Thoracic aorta (tissue), 2 donors: ENCODE measurements around the gene MED20. TPM values are rescaled to one million over a fixed set of nuclear protein-coding genes. Genes with fewer than 3 reads are reported as not detected.

Experiments
- ATAC-seq: fragments of 150-250 bp; one replicate; pipeline ENCODE4 v1.8.0; 2017; ENCODE audit warnings: low read depth; ENCODE audit not compliant: insufficient number of reproducible peaks, low FRiP score
- DNase-seq: peaks from one replicate; pipeline ENCODE4 v3.0.0-alpha.2; 2020; ENCODE audit warnings: low spot score
- H3K27ac ChIP-seq, 2 donors: fragments of 200-600 bp; sonication (generic); 1 replicate in 1 of 2; 2 replicates in 1 of 2; pipeline ENCODE4 v1.5.1; 2016; ENCODE audit warnings: mild to moderate bottlenecking in 2 of 2, moderate library complexity in 2 of 2
- H3K27me3 ChIP-seq: fragments of 200-600 bp; sonication (generic); replicated peaks from 2 replicates; pipeline ENCODE4 v1.6.0; 2016; ENCODE audit warnings: mild to moderate bottlenecking; ENCODE audit not compliant: insufficient read depth
- H3K36me3 ChIP-seq: fragments of 200-600 bp; sonication (generic); one replicate; pipeline ENCODE4 v1.5.1; 2016
- H3K4me1 ChIP-seq, 2 donors: fragments of 200-600 bp; sonication (generic); 1 replicate in 1 of 2; 2 replicates in 1 of 2; pipeline versions ENCODE4 v1.5.1 to v1.6.0; 2016; ENCODE audit warnings: low read depth in 2 of 2, mild to moderate bottlenecking in 1 of 2; ENCODE audit not compliant: control insufficient read depth in 1 of 2
- H3K4me3 ChIP-seq: fragments of 200-600 bp; sonication (generic); 2 replicates; pipeline ENCODE4 v1.5.1; 2016; ENCODE audit warnings: mild to moderate bottlenecking
- H3K9me3 ChIP-seq: fragments of 200-600 bp; sonication (generic); 2 replicates; pipeline ENCODE4 v1.5.1; 2016
- total RNA-seq, 2 donors: library from RNA; depleted of rRNA; stranded (reverse); fragments of >200 nt; gene quantifications; one replicate each; pipeline versions ENCODE4 v1.1.0 to v1.2.3, GENCODE V29; 2016
- TF ChIP-seq, protein P1 (sequence below): fragments of 200-600 bp; sonication (generic); IDR thresholded peaks from one replicate; pipeline ENCODE4 v1.5.1; 2019; ENCODE audit warnings: antibody characterized with exemption

The MED20 gene
- total RNA-seq, 2 donors from 2014 or later: 5.6 to 11.6 TPM

DNA sequence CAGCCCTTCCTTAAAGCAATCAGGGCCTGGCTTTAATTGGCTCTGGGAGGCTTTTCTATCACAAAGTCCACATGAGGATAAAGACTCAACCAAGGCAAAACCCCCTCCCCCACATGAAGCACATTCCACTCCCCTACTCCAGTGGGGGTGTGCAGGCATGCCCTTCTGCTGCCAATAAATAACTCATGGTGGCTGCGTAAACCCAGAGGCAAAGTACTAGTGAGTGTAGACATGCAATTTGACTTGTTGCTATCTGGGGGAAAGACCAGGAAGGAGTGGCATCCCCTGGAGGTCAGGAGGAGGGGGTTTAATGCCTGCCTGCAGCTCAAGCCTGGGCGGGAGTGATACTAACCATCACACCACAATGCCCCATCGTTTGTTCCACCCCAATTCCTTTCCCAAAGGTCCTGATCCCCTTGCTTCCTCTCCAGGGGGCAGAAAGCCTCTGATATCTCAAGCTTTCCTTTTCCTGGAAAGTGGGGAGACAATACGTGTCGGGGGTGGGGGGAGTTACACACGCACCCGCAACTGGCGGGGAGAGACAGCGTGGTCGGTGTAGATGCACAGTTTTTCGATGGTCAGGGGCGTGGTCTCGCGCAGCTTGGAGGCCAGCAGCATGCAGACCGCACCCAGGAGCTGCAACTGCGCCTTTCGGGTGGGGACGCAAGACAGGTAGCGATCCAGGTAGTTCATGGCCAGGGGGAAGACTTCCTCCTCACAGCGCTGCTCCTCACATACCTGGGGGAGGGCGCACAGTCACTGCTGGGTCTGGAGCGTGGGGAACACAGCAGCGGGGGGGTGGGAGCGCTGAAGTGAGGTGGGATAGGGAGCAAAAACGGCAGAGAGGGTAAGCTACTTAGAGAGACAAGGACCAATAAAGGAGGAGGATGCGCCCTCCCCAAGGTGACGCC, 19.2 kb upstream of the MED20 start:
- no peaks in the 10 kb centered on the region for H3K9me3 ChIP-seq
- H3K4me1 ChIP-seq: peaks cover 31 to 41% of the 10 kb centered on the region in 2 donors
- no peaks in the 10 kb centered on the region for H3K27me3 ChIP-seq
- DNase-seq (no peak), ATAC-seq (no peak)
- TF ChIP-seq, protein P1, sequence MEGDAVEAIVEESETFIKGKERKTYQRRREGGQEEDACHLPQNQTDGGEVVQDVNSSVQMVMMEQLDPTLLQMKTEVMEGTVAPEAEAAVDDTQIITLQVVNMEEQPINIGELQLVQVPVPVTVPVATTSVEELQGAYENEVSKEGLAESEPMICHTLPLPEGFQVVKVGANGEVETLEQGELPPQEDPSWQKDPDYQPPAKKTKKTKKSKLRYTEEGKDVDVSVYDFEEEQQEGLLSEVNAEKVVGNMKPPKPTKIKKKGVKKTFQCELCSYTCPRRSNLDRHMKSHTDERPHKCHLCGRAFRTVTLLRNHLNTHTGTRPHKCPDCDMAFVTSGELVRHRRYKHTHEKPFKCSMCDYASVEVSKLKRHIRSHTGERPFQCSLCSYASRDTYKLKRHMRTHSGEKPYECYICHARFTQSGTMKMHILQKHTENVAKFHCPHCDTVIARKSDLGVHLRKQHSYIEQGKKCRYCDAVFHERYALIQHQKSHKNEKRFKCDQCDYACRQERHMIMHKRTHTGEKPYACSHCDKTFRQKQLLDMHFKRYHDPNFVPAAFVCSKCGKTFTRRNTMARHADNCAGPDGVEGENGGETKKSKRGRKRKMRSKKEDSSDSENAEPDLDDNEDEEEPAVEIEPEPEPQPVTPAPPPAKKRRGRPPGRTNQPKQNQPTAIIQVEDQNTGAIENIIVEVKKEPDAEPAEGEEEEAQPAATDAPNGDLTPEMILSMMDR: no peak
- H3K36me3 ChIP-seq: peaks cover 16% of the 10 kb centered on the region
- peak overlapping the region; percentile 83 for H3K4me3 ChIP-seq
- H3K27ac ChIP-seq: peak overlapping the region; percentile 55 to 65

DNA sequence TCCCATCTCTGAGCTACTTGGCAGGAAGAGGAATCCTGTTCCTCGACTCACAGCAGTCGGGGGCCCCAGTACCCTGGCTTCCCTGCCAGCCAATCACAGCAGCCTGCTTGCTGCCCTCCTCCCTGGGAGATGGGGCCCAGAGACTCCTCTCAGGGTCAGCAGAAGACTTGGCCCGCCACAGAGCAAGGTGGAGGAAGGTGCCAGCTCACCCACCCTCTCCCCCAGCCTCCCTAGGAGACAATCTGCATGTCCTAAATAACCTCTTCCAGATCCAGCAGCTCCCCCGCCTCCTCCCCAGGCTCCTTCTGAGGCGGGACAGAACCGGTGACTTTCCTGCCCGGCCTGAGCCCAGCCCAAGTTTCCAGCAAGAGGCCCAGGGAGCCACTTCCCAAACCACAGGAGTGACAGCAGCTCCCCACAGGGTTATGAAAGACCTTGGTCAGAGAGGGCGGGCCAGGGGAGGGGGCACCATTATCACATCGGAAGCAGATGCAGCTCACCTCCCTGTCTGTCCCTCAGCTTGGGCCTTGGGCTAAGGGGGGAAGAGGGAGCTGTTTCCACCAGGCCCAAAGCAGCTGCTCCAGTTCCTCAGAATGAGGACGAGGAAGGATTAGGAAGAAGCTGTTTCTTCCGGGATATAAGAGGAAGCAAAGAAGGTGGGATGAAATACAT, 18.4 kb upstream of the MED20 start:
- ATAC-seq (no peak), DNase-seq (no peak)
- TF ChIP-seq, protein P1: no peak
- H3K27me3 ChIP-seq: no peaks in the 10 kb centered on the region
- no peaks in the 10 kb centered on the region for H3K9me3 ChIP-seq
- peak overlapping the region; percentile 29 to 65 for H3K27ac ChIP-seq
- H3K4me1 ChIP-seq: peaks cover 31 to 41% of the 10 kb centered on the region in 2 donors
- peak overlapping the region; percentile 83 for H3K4me3 ChIP-seq
- H3K36me3 ChIP-seq: peaks cover 21% of the 10 kb centered on the region

DNA sequence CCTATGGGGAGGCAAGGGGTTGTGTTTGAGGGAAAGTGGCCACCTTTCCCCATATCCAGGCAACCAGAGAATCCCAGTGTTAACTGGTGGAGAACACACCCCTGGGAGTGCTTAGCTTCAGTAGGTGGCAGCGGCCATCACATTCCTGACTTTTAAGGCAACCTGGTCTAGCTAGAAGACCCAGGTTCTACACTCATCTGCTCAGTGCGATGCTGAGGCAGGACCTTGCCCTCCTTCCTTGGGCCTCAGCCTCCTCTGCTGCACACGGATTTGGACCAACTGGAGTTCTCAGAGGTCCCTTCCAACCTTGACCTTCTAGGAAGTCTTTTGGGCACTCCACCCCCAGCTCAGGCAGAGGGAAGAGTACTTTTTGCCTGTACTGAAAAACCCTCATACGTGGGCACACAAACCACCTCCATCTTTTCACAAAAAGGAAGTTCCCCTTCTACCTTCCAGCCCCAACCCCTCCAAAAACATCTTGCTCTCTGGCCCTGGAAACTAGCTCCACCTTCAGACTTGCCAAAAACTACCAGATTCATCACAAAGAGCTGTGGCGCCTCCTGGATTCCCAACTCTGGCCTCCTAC, 17.7 kb upstream of the MED20 start:
- DNase-seq (no peak), ATAC-seq (no peak)

DNA sequence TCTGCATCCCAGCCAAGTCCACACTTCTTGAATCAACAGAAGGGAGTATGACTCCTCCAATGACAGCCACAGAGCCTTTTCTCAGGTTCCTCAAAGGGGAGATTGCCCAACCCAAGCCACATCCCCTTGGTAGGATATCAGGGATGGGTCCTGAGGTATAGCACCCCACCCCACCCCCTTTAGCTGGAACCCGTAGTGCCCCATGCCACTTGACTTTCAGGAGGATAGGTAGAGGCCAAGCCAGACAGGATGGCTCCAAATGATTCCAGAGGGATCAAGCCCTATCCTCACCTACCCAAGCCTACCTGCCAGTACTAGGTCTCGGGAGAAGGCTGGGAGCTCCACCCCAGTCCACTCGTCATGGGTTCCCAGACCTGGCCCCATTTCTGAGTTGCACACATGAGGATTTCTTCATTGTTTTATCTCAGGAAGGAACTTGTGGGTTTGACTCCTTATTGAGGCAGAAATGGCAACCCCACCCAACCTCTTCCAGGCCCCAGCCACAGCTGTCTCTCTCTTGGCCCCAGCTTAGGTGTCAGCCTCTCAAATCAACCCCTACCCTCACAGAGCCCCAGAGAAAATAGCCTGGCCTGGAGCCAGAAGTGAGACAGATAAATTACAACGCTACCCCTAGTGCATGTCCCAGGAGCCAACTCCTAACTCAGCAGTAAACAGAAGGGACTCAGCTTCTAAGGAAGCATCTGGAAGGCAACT, 17.1 kb upstream of the MED20 start:
- H3K36me3 ChIP-seq: peaks cover 28% of the 10 kb centered on the region
- H3K9me3 ChIP-seq: no peaks in the 10 kb centered on the region
- no peak overlapping the region for H3K4me3 ChIP-seq
- peaks cover 31 to 41% of the 10 kb centered on the region in 2 donors for H3K4me1 ChIP-seq
- no peaks in the 10 kb centered on the region for H3K27me3 ChIP-seq
- TF ChIP-seq, protein P1: no peak
- no peak for DNase-seq
- no peak for ATAC-seq
- no peak overlapping the region for H3K27ac ChIP-seq

More for the DNA sequence above, 17.7 kb upstream of the MED20 start:
- Histone ChIP-seq H3K36me3 (peaks cover 26% of the 10 kb centered on the region), H3K9me3 (no peaks in the 10 kb centered on the region), H3K27me3 (no peaks in the 10 kb centered on the region), H3K4me1 (peaks cover 31 to 41% of the 10 kb centered on the region in 2 donors), H3K27ac (no peak overlapping the region), H3K4me3 (no peak overlapping the region)
- TF ChIP-seq, protein P1: no peak
